EL (cell line): ENCODE measurements around the gene FRAT1.

Source experiments
- DNase-seq: peaks from one replicate; pipeline ENCODE4 v3.0.0-alpha.2; 2016

The FRAT1 gene

DNA sequence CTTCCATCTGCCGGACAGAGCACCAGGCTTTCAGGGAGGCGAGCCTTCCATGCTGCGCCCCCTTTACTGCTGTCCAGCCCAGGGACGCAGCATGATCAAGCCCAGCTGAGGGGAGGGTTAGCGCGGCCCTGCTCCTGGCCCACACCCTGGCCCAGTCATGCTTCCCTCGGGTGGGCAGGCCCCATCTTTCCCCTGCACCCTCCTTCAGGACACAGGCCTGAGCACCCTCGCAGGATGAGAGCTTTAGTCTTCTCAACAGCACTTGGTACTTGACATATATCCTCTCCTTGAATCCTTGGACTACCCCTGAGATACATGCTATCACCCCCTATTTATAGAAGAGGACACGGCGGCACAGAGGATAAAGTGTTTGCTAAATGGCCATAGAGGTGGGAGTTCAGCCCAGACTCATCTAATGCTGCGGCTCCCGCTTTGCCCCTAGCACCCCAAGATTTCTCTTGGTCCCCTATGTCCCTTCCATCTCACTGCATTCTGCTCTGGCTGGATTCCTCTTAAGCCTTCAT, 48.1 kb downstream of the FRAT1 start:
- no peak for DNase-seq
